OCI-LY3 (cell line): ENCODE data around the gene SP5.

Experiments used
- H2AFZ ChIP-seq: fragments of 200-600, 300-600 bp; shearing (Covaris generic); 2 replicates; pipeline ENCODE4 v1.6.0; 2014; ENCODE audit warnings: antibody characterized with exemption, low read depth, low read length
- H3K27ac ChIP-seq: fragments of 200-600, 300-600 bp; sonication (generic); 2 replicates; pipeline ENCODE4 v1.5.1; 2014; ENCODE audit warnings: mild to moderate bottlenecking, low read length, moderate library complexity, mixed read lengths
- H3K27me3 ChIP-seq: fragments of 200-600, 300-600 bp; sonication (generic); 2 replicates; pipeline ENCODE4 v1.6.1; 2014; ENCODE audit warnings: low read depth, low read length, mixed read lengths
- H3K36me3 ChIP-seq: fragments of 200-600, 300-600 bp; sonication (generic); replicated peaks from 2 replicates; pipeline ENCODE3; 2014; ENCODE audit warnings: low read depth, low read length, mixed read lengths
- H3K4me1 ChIP-seq: fragments of 300-600, 200-600 bp; sonication (generic); 2 replicates; pipeline ENCODE4 v1.6.1; 2014; ENCODE audit warnings: low read length, mixed read lengths
- H3K4me2 ChIP-seq: fragments of 200-600, 300-600 bp; sonication (generic); 2 replicates; pipeline ENCODE4 v1.6.1; 2014; ENCODE audit warnings: low read length, mixed read lengths
- H3K4me3 ChIP-seq: fragments of 300-600, 200-600 bp; sonication (generic); 2 replicates; pipeline ENCODE4 v1.5.1; 2014; ENCODE audit warnings: antibody characterized with exemption, mild to moderate bottlenecking, low read length, moderate library complexity
- H3K79me2 ChIP-seq: fragments of 300-600, 200-600 bp; shearing (Covaris generic); 2 replicates; pipeline ENCODE4 v1.6.1; 2014; ENCODE audit warnings: mild to moderate bottlenecking, low read length, mixed read lengths
- H3K9ac ChIP-seq: fragments of 300-600, 200-600 bp; shearing (Covaris generic); 2 replicates; pipeline ENCODE4 v1.6.0; 2014; ENCODE audit warnings: mild to moderate bottlenecking, low read length, moderate library complexity
- H3K9me3 ChIP-seq: fragments of 200-600, 300-600 bp; shearing (Covaris generic); 2 replicates; pipeline ENCODE4 v1.6.1; 2014; ENCODE audit warnings: low read length, mixed read lengths; ENCODE audit not compliant: insufficient read depth
- H4K20me1 ChIP-seq: fragments of 200-600, 300-600 bp; sonication (generic); 2 replicates; pipeline ENCODE4 v1.6.1; 2016; ENCODE audit warnings: low read length, mixed read lengths; ENCODE audit not compliant: insufficient read depth
- CTCF ChIP-seq: fragments of 200-600, 300-600 bp; sonication (generic); IDR thresholded peaks from 2 replicates; pipeline ENCODE4 v1.5.1; 2014; ENCODE audit warnings: antibody characterized with exemption, low read length, low read depth
- EZH2phosphoT487 ChIP-seq: fragments of 200-600 bp; shearing (Covaris generic); IDR thresholded peaks from 2 replicates; pipeline ENCODE4 v1.6.1; 2018; ENCODE audit warnings: antibody characterized with exemption, mixed run types, low read depth

The SP5 gene

DNA sequence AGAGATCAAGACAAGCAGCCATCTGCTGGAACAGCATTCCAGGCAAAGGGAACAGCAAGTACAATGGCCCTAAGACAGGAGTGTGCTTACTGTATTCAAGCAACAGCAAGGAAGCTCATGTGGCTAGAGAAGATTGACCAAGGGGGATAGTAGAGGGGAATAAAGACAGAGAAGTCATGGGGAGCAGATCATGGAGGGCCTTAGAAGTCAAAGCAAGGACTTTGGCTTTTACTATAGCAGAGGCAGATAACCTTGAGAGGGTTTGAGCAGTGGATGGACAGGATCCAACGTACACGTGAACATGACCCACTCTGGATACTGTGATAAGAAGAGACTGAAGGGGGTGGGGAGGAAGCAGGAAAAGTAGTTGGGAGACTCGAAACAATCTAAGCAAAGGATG, 26.9 kb downstream of the SP5 start:
- TF ChIP-seq CTCF (no peak), EZH2phosphoT487 (no peak)
- Histone ChIP-seq H4K20me1 (no peaks in the 10 kb centered on the region), H3K4me1 (no peaks in the 10 kb centered on the region), H3K4me2 (no peak overlapping the region), H3K4me3 (no peak overlapping the region), H2AFZ (no peak overlapping the region), H3K27me3 (peaks cover 4% of the 10 kb centered on the region; the same call in 1 of the 2 replicates), H3K9me3 (no peaks in the 10 kb centered on the region), H3K27ac (no peak overlapping the region), H3K9ac (no peak overlapping the region), H3K79me2 (no peaks in the 10 kb centered on the region), H3K36me3 (no peaks in the 10 kb centered on the region)

- Histone ChIP-seq H3K79me2 (no peaks in the 10 kb centered on the region), H3K9me3 (no peaks in the 10 kb centered on the region), H3K4me2 (no peak overlapping the region), H4K20me1 (no peaks in the 10 kb centered on the region), H3K9ac (no peak overlapping the region), H3K27ac (no peak overlapping the region), H3K36me3 (no peaks in the 10 kb centered on the region), H3K27me3 (peaks cover 4% of the 10 kb centered on the region; the same call in 1 of the 2 replicates), H3K4me3 (no peak overlapping the region), H2AFZ (no peak overlapping the region), H3K4me1 (peaks cover 8% of the 10 kb centered on the region)
- TF ChIP-seq CTCF (no peak), EZH2phosphoT487 (no peak)
Measured at GRCh38 chr2:170742896-170743529, 27.9 kb downstream of the SP5 start.

GRCh38 chr2:170743530-170744239, 28.5 kb downstream of the SP5 start:
- Histone ChIP-seq H3K4me3 (no peak overlapping the region), H3K27ac (no peak overlapping the region), H3K4me2 (no peak overlapping the region), H3K27me3 (peaks cover 4% of the 10 kb centered on the region; the same call in 1 of the 2 replicates), H3K4me1 (peaks cover 8% of the 10 kb centered on the region), H3K9me3 (no peaks in the 10 kb centered on the region), H4K20me1 (no peaks in the 10 kb centered on the region), H3K9ac (no peak overlapping the region), H3K36me3 (no peaks in the 10 kb centered on the region), H3K79me2 (no peaks in the 10 kb centered on the region), H2AFZ (no peak overlapping the region)
- TF ChIP-seq EZH2phosphoT487 = no peak
- no peak for TF ChIP-seq CTCF

DNA sequence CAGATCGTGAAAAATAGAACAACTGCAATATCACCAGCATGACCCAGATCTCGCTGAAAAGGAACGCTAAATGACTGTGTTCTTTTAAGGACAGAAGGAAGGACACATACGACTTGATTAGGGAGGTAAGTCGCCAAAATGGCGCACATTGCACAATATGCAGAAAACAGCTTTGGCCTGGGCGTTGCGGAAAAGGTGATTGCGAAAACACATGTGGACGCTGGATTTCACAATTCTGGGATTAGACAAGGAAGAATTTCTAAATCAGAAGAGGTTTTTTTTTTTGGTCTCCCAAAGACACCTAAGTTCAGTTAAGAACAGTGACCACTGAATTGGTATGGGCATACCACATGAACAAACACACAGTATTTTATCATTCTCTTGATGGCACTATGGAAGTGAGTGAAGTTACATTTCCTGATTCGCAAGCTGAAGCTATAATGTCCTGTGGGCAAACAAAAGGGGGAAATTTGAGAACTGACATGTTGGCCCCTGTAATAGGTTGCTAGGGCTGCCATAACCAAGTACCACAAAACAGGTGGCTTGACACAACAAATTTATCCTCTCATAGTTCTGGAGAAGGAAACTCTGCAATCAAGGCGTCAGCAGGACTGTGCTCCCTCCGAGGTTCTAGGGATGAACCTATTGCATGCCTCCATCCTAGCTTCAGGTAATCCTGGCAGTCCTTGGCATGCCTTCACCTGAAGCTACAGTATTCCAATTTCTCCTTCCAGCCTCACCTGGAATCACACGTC, 29.3 kb downstream of the SP5 start:
- H3K4me3 ChIP-seq = no peak overlapping the region
- H3K4me1 ChIP-seq = peaks cover 8% of the 10 kb centered on the region
- no peak overlapping the region for H3K4me2 ChIP-seq
- H4K20me1 ChIP-seq = no peaks in the 10 kb centered on the region
- H3K9me3 ChIP-seq = no peaks in the 10 kb centered on the region
- H3K36me3 ChIP-seq = no peaks in the 10 kb centered on the region
- peaks cover 4% of the 10 kb centered on the region; the same call in 1 of the 2 replicates for H3K27me3 ChIP-seq
- H3K79me2 ChIP-seq = no peaks in the 10 kb centered on the region
- no peak overlapping the region for H3K9ac ChIP-seq
- no peak overlapping the region for H3K27ac ChIP-seq
- TF ChIP-seq CTCF (no peak), EZH2phosphoT487 (no peak)
- no peak overlapping the region for H2AFZ ChIP-seq
